Uterus (tissue), 2 donors: ENCODE measurements around the gene NETO2.
A peak's percentile ranks its signal among the peaks of the same experiment; 100 is the strongest.

ENCODE experiments used
- POLR2A ChIP-seq, 2 donors: fragments of 450-650 bp; IDR thresholded peaks; one replicate each; pipeline ENCODE4 v1.6.1; 2016; ENCODE audit warnings: antibody characterized with exemption in 2 of 2, mild to moderate bottlenecking in 1 of 2, moderate library complexity in 1 of 2
- TF ChIP-seq, protein P1 (sequence below), 4 experiments: fragments of 200-600 bp in 2 of 4; fragments of 450-650 bp in 2 of 4; sonication (generic) in 2 of 4; IDR thresholded peaks; one replicate each; pipeline ENCODE4 v1.5.1; 2016 to 2019; ENCODE audit warnings: antibody characterized with exemption in 4 of 4, mild to moderate bottlenecking in 2 of 4, moderate library complexity in 1 of 4

DNA sequence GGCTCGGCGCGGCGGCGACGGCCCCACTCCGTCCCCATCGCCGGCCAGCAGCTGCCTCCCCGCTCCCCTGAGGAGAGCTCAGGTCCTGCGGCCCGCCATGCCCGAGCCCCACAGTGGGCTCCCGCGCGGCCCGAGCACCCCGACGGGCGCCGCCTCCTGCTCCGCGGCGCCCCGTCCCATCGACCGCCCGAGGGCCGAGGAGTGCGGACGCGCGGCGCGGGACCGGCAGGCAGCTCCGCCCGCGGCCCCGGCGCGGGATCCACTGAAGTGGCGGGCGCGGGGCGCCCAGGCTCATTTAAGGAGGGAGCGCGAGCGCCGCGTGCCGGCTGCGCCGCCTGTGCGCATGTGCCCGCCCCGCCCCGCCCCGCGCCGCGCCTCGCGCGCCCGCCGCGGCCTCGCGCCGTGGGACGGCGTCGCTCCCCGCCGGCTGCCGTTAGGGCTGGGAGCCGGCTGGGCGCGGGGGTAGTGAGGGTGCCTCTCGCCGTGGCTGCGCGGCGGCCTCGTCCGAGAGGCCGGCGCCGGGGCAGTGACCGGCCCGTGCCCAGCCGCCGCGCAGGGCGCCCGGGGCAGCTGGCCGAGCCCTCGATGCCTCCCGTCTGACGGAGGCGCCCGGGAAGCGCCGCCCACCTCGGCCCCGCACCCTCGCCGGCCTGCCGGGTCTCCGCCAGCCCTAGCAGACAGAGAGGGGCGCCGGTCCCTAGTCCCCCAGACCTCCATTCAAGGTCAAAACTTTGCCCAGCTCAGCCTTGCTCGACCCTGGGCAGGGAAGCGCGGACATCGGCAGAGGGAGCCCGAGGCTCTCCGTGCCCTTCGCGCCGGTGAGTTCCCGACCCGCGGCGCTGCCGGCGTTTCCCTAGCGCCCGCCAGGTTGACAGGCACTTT is at the start of gene NETO2:
- peak in 1 of 2 donors; percentile 13 for TF ChIP-seq POLR2A (IDR thresholded peaks at IDR 0.05)
- TF ChIP-seq, protein P1, sequence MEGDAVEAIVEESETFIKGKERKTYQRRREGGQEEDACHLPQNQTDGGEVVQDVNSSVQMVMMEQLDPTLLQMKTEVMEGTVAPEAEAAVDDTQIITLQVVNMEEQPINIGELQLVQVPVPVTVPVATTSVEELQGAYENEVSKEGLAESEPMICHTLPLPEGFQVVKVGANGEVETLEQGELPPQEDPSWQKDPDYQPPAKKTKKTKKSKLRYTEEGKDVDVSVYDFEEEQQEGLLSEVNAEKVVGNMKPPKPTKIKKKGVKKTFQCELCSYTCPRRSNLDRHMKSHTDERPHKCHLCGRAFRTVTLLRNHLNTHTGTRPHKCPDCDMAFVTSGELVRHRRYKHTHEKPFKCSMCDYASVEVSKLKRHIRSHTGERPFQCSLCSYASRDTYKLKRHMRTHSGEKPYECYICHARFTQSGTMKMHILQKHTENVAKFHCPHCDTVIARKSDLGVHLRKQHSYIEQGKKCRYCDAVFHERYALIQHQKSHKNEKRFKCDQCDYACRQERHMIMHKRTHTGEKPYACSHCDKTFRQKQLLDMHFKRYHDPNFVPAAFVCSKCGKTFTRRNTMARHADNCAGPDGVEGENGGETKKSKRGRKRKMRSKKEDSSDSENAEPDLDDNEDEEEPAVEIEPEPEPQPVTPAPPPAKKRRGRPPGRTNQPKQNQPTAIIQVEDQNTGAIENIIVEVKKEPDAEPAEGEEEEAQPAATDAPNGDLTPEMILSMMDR (IDR thresholded peaks at IDR 0.05) = peak in 2 of 4 experiments; percentile 26 to 29
